Measurements from ENCODE around the gene MAP2K5. TPM values are rescaled to one million over a fixed set of nuclear protein-coding genes. Genes with fewer than 3 reads are reported as not detected.

MAP2K5 gene
- total RNA-seq, 1 donor from 2014 or later = 17.8 TPM

Other genes starting within 250 kb of the MAP2K5 start
- gene C15orf61, start 21.6 kb upstream of the MAP2K5 start, total RNA-seq = 4.1 TPM